WI38 (cell line): ENCODE results near the gene ACSM3.

Experiments used
- H3K4me3 ChIP-seq: 2 replicates; pipeline ENCODE4 v1.5.1; 2011; ENCODE audit warnings: low read depth, mild to moderate bottlenecking, control low read depth, low read length
- TF ChIP-seq, protein P1 (sequence below): IDR thresholded peaks from 2 replicates; pipeline ENCODE4 v1.5.1; 2012; ENCODE audit warnings: low read depth, mild to moderate bottlenecking, control low read depth, low read length

Gene ACSM3

GRCh38 chr16:20768818-20769217 is 5.0 kb downstream of the ACSM3 start:
- TF ChIP-seq, protein P1, sequence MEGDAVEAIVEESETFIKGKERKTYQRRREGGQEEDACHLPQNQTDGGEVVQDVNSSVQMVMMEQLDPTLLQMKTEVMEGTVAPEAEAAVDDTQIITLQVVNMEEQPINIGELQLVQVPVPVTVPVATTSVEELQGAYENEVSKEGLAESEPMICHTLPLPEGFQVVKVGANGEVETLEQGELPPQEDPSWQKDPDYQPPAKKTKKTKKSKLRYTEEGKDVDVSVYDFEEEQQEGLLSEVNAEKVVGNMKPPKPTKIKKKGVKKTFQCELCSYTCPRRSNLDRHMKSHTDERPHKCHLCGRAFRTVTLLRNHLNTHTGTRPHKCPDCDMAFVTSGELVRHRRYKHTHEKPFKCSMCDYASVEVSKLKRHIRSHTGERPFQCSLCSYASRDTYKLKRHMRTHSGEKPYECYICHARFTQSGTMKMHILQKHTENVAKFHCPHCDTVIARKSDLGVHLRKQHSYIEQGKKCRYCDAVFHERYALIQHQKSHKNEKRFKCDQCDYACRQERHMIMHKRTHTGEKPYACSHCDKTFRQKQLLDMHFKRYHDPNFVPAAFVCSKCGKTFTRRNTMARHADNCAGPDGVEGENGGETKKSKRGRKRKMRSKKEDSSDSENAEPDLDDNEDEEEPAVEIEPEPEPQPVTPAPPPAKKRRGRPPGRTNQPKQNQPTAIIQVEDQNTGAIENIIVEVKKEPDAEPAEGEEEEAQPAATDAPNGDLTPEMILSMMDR: no peak
- no peak overlapping the region for H3K4me3 ChIP-seq

DNA sequence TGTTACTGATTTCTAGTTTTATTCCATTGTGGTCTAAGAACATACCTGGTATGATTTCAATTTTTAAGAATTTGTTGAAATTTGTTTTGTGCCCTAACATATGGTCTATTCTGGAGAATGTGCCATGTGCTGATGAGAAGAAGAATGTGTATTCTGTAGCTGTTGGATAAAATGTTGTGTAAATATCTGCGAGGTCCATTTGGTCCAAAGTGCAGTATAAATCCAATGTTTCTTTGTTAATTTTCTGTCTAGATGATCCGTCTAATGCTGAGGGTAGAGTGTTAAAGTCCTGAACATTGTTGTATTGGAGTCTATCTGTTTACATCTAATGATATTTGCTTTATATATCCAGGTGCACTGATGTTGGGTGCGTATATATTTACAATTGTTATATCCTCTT is 9.9 kb downstream of the ACSM3 start:
- TF ChIP-seq, protein P1: no peak
- H3K4me3 ChIP-seq: no peak overlapping the region

GRCh38 chr16:20774703-20775362 is 11.0 kb downstream of the ACSM3 start:
- TF ChIP-seq, protein P1: peak; percentile 86

GRCh38 chr16:20781697-20782096 is 17.9 kb downstream of the ACSM3 start:
- TF ChIP-seq, protein P1: no peak
- H3K4me3 ChIP-seq: no peak overlapping the region

More at GRCh38 chr16:20774703-20775362, 11.0 kb downstream of the ACSM3 start:
- no peak overlapping the region for H3K4me3 ChIP-seq

DNA sequence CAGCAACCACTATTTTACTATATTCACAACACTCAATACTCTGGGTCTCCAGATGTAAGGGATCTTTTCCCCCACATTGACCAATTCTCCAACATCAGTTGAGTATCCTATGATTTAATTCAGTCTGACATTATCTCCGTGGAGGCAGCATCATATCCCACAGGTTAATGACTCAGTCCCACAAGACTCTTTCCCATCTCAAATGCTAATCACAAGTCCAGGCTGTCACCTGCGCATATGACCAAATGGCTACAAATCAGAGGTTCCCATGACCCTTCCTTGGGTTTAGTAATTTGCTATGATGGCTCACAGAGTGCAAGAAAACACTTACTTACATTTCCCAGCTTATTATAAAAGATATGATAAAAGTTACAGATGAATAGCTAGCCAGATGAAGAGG is 18.7 kb downstream of the ACSM3 start:
- TF ChIP-seq, protein P1: no peak
- no peak overlapping the region for H3K4me3 ChIP-seq

DNA sequence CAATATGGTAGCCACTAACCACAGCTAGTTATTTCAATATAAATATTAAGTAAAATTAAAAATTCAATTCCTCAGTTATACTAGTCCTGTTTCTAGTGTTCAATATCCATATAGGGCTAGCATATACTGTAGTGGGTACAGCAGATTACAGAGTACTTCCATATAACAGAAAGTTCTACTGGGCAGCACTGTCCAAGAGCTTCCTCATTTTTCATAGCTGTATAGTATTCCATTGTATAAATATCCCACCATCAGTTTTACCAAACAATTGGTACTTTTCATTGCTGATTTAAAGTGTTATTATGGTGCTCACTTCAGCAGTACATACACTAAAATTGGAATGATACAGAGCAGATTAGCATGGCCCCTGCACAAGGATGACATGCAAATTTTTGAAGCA is 20.4 kb downstream of the ACSM3 start:
- TF ChIP-seq, protein P1: no peak

DNA sequence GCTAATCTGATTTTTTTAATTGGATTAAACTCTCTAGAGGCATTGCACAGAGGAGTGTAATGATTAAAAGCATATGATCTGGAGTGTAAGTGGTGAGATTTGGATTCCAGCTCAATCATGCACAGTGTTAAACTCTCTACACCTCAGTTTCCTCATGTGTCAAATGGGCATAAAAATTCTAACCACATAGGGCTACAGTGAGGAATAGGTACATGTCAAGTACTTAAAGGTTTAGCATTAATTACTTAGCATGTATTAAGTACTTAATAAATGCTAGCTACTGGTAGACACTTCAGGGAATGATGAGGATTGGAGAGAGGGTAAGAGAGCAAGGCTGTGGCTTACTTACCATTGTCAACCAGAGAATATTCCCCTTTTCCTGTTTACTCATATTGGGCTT is 25.3 kb downstream of the ACSM3 start:
- TF ChIP-seq, protein P1: no peak
- H3K4me3 ChIP-seq: no peak overlapping the region

More for the DNA sequence above, 20.4 kb downstream of the ACSM3 start:
- no peak overlapping the region for H3K4me3 ChIP-seq
